Inflammatory macrophage treated with lipopolysaccharide for 1 hour (primary cell): Measurements from ENCODE around the gene EPHA2.
"Not testable (repeated sequence)": the region's sequence is repeated elsewhere in the genome, so short reads cannot be mapped to it uniquely, and the experiment has no call there.

Experiments used
- DNase-seq, 2 donors: peaks; one replicate each; pipeline ENCODE4 v3.0.0-alpha.2; 2020 to 2022

Gene EPHA2

GRCh38 chr1:16183765-16184556 lies 28.1 kb upstream of the EPHA2 start:
- no peak for DNase-seq

GRCh38 chr1:16183179-16183578 lies 27.3 kb upstream of the EPHA2 start:
- DNase-seq: no peak

- no peak for DNase-seq
Observed at GRCh38 chr1:16181887-16182719, 26.2 kb upstream of the EPHA2 start.

- DNase-seq: no peak
Observed at GRCh38 chr1:16180291-16180824, 24.5 kb upstream of the EPHA2 start.

- DNase-seq: no peak
Observed at GRCh38 chr1:16178596-16179497, 23.0 kb upstream of the EPHA2 start.

- DNase-seq: no peak
Observed at GRCh38 chr1:16177306-16177705, 21.4 kb upstream of the EPHA2 start.

GRCh38 chr1:16176653-16177052 lies 20.8 kb upstream of the EPHA2 start:
- DNase-seq: no peak

GRCh38 chr1:16175610-16176553 lies 20.0 kb upstream of the EPHA2 start:
- DNase-seq: no peak

GRCh38 chr1:16174886-16175598 lies 19.2 kb upstream of the EPHA2 start:
- no peak for DNase-seq

- no peak for DNase-seq
Observed at GRCh38 chr1:16174261-16174868, 18.5 kb upstream of the EPHA2 start.

GRCh38 chr1:16173447-16174260 lies 17.8 kb upstream of the EPHA2 start:
- DNase-seq: no peak

- peak; percentile 64 to 75 for DNase-seq
Observed at GRCh38 chr1:16172964-16173446, 17.1 kb upstream of the EPHA2 start.

- no peak for DNase-seq
Observed at GRCh38 chr1:16172218-16172830, 16.5 kb upstream of the EPHA2 start.

GRCh38 chr1:16171314-16172151 lies 15.7 kb upstream of the EPHA2 start:
- DNase-seq: no peak

- DNase-seq: no peak
Observed at GRCh38 chr1:16170283-16170673, 14.4 kb upstream of the EPHA2 start.

- DNase-seq: no peak
Observed at GRCh38 chr1:16168622-16169360, 12.9 kb upstream of the EPHA2 start.

- DNase-seq: not testable (repeated sequence)
Observed at GRCh38 chr1:16168144-16168495, 12.3 kb upstream of the EPHA2 start.
